Thyroid gland (tissue), 4 donors: ENCODE results near the gene ELF3. TPM values are rescaled to one million over a fixed set of nuclear protein-coding genes. Genes with fewer than 3 reads are reported as not detected.
A peak's percentile ranks its signal among the peaks of the same experiment; 100 is the strongest.

Experiments used
- DNase-seq, 2 donors: peaks; one replicate each; pipeline ENCODE4 v3.0.0-alpha.2; 2019
- H3K27ac ChIP-seq, 3 donors: fragments of 200-600 bp; sonication (generic); 1 replicate in 2 of 3; 2 replicates in 1 of 3; pipeline ENCODE4 v1.5.1; 2016 to 2019; ENCODE audit warnings: mild to moderate bottlenecking in 1 of 3, moderate library complexity in 1 of 3
- H3K27me3 ChIP-seq: fragments of 200-600 bp; sonication (generic); one replicate; pipeline ENCODE4 v1.5.1; 2019
- H3K36me3 ChIP-seq, 2 donors: fragments of 200-600 bp; sonication (generic); one replicate each; pipeline ENCODE4 v1.5.1; 2016 to 2019
- H3K4me1 ChIP-seq, 2 donors: fragments of 200-600 bp; sonication (generic); one replicate each; pipeline ENCODE4 v1.5.1; 2017 to 2019
- H3K4me3 ChIP-seq, 3 donors: fragments of 200-600 bp; sonication (generic); replicated peaks in 1 of 3; 1 replicate in 2 of 3; 2 replicates in 1 of 3; pipeline ENCODE4 v1.5.1; 2016; ENCODE audit warnings: mild to moderate bottlenecking in 1 of 3
- H3K9me3 ChIP-seq: fragments of 200-600 bp; sonication (generic); one replicate; pipeline ENCODE4 v1.5.1; 2017
- CTCF ChIP-seq, 6 experiments: fragments of 200-600 bp in 3 of 6; fragments of 450-650 bp in 3 of 6; sonication (generic) in 3 of 6; IDR thresholded peaks; one replicate each; pipeline ENCODE4 v1.5.1; 2016 to 2019; ENCODE audit warnings: antibody characterized with exemption in 6 of 6, mild to moderate bottlenecking in 2 of 6, inconsistent platforms in 1 of 6, moderate library complexity in 1 of 6
- POLR2A ChIP-seq, 2 donors: fragments of 450-650 bp; IDR thresholded peaks; one replicate each; pipeline ENCODE4 v1.6.1; 2017; ENCODE audit warnings: antibody characterized with exemption in 2 of 2, mild to moderate bottlenecking in 2 of 2, moderate library complexity in 1 of 2
- WGBS, 2 donors: methylation state at CpG; one replicate each; pipeline ENCODE4 v1.1.5; 2017; 5-methylcytosine and 5-hydroxymethylcytosine counted together
- intact Hi-C: fragments of 100-400 bp; cut with DNase I; formaldehyde crosslinking; loops from one replicate; pipeline ENCODE4 v1.15.1; 2023
- total RNA-seq, 4 donors: library from RNA; depleted of rRNA; stranded (reverse); fragments of >200 nt; gene quantifications; one replicate each; pipeline ENCODE4 v1.2.3, GENCODE V29; 2016

ELF3 gene
- total RNA-seq, 4 donors from 2014 or later = 6.6 to 28.8 (median 12.6) TPM

GRCh38 chr1:202036595-202037387 lies 26.4 kb downstream of the ELF3 start:
- no peak for TF ChIP-seq CTCF (IDR thresholded peaks at IDR 0.05)
- no peak for TF ChIP-seq POLR2A (IDR thresholded peaks at IDR 0.05)
- peaks cover 10 to 11% of the 10 kb centered on the region in 2 donors for H3K4me1 ChIP-seq
- H3K27me3 ChIP-seq = no peaks in the 10 kb centered on the region
- 94 to 96% methylated on average over 9 of the region's 9 CpGs for WGBS, 2 donors
- DNase-seq = no peak
- intact Hi-C loops = no loop called here
- H3K36me3 ChIP-seq = no peaks in the 10 kb centered on the region
- H3K4me3 ChIP-seq = no peak overlapping the region
- H3K9me3 ChIP-seq = no peaks in the 10 kb centered on the region
- no peak overlapping the region for H3K27ac ChIP-seq

GRCh38 chr1:202037706-202038296 lies 27.4 kb downstream of the ELF3 start:
- Histone ChIP-seq H3K4me1 (peaks cover 10 to 11% of the 10 kb centered on the region in 2 donors), H3K36me3 (no peaks in the 10 kb centered on the region), H3K9me3 (no peaks in the 10 kb centered on the region), H3K27ac (no peak overlapping the region), H3K27me3 (no peaks in the 10 kb centered on the region), H3K4me3 (no peak overlapping the region)
- no peak for DNase-seq
- TF ChIP-seq POLR2A (IDR thresholded peaks at IDR 0.05) = no peak
- TF ChIP-seq CTCF (IDR thresholded peaks at IDR 0.05) = no peak
- 93 to 94% methylated on average over 4 of the region's 4 CpGs for WGBS, 2 donors
- intact Hi-C loops = no loop called here

- WGBS, 2 donors = 91 to 93% methylated on average over 2 of the region's 2 CpGs
- no peak overlapping the region for H3K4me3 ChIP-seq
These were observed 28.4 kb downstream of the ELF3 start for GRCh38 chr1:202038688-202039346.

GRCh38 chr1:202045705-202046104 lies 35.3 kb downstream of the ELF3 start:
- TF ChIP-seq CTCF (IDR thresholded peaks at IDR 0.05) = no peak
- no peak for TF ChIP-seq POLR2A (IDR thresholded peaks at IDR 0.05)
- no peaks in the 10 kb centered on the region for H3K36me3 ChIP-seq
- H3K4me1 ChIP-seq = peaks cover 9 to 19% of the 10 kb centered on the region in 2 donors
- 100% methylated on average over 2 of the region's 2 CpGs for WGBS, 2 donors
- H3K4me3 ChIP-seq = no peak overlapping the region
- H3K27me3 ChIP-seq = no peaks in the 10 kb centered on the region
- DNase-seq = no peak
- no peaks in the 10 kb centered on the region for H3K9me3 ChIP-seq
- H3K27ac ChIP-seq = peak overlapping the region in 1 of 3 donors; percentile 30
- intact Hi-C loops = no loop called here

More at GRCh38 chr1:202038688-202039346, 28.4 kb downstream of the ELF3 start:
- intact Hi-C loops = no loop called here
- Histone ChIP-seq H3K36me3 (no peaks in the 10 kb centered on the region), H3K27me3 (no peaks in the 10 kb centered on the region), H3K4me1 (peaks cover 10 to 11% of the 10 kb centered on the region in 2 donors), H3K27ac (no peak overlapping the region), H3K9me3 (no peaks in the 10 kb centered on the region)
- DNase-seq = no peak
- TF ChIP-seq POLR2A (IDR thresholded peaks at IDR 0.05) = no peak
- TF ChIP-seq CTCF (IDR thresholded peaks at IDR 0.05) = no peak
